ENCODE measurements around the gene MIDN. TPM values are rescaled to one million over a fixed set of nuclear protein-coding genes. Genes with fewer than 3 reads are reported as not detected.

MIDN gene
- polyA plus RNA-seq, 2 of the 4 experiments (the other 2 are of a cell fraction): 9.1 to 31.4 TPM

GRCh38 chr19:1231729-1232637 is 16.4 kb upstream of the MIDN start:
- FAIRE-seq (no peak), ATAC-seq (peak; percentile 35 to 52; a peak in 4 of 6 replicates), DNase-seq (ENCODE audit: low read depth in 1 of 2, low spot score in 1 of 2) (no peak)
- Histone ChIP-seq H3K4me3 (no peak overlapping the region), H3K4me2 (no peak overlapping the region), H3K9me3 (no peaks in the 10 kb centered on the region), H3K4me1 (peaks cover 25% of the 10 kb centered on the region; the same call in 2 of the 3 replicates), H3K27ac (peak overlapping the region in 1 of 2 experiments; percentile 43; a peak in 3 of 6 replicates)
- TF ChIP-seq RCOR1 (IDR thresholded peaks at IDR 0.05; ENCODE audit: low read depth, low read length) (no peak), KDM5A (IDR thresholded peaks at IDR 0.05) (no peak), SMC3 (IDR thresholded peaks at IDR 0.05) (no peak), FOSB (CRISPR knock-in tag; IDR thresholded peaks at IDR 0.05) (no peak), RAD21 (conservative IDR thresholded peaks at IDR 0.05 in 1 of 2, IDR thresholded peaks at IDR 0.05 in 1 of 2) (no peak), BHLHE40 (IDR thresholded peaks at IDR 0.05; ENCODE audit: low read depth, low read length) (no peak), GATA3 (IDR thresholded peaks at IDR 0.05; ENCODE audit: borderline replicate concordance) (no peak), KDM1A (IDR thresholded peaks at IDR 0.05; ENCODE audit: low read depth) (no peak)
- TF ChIP-seq, protein P1, sequence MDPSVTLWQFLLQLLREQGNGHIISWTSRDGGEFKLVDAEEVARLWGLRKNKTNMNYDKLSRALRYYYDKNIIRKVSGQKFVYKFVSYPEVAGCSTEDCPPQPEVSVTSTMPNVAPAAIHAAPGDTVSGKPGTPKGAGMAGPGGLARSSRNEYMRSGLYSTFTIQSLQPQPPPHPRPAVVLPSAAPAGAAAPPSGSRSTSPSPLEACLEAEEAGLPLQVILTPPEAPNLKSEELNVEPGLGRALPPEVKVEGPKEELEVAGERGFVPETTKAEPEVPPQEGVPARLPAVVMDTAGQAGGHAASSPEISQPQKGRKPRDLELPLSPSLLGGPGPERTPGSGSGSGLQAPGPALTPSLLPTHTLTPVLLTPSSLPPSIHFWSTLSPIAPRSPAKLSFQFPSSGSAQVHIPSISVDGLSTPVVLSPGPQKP (IDR thresholded peaks at IDR 0.05; ENCODE audit: low read depth, low read length): no peak
- CTCF ChIA-PET: interaction anchor here (0.8 to 4.2 kb wide), 3 partner anchors 10 to 233 kb away, joined by 3 to 26 read pairs (median 3); no protein-coding TSS in a partner anchor
- 57% methylated on average over 8 of the region's 15 CpGs for WGBS (ENCODE audit: missing lambda C conversion rate)
- POLR2A ChIA-PET: interaction anchor here (1.4 kb wide), 1 partner anchor 37 kb away, joined by 3 read pairs; no protein-coding TSS in a partner anchor

- ATAC-seq: peak; percentile 5 to 16; a peak in 4 of 6 replicates
- no peak overlapping the region for H3K4me2 ChIP-seq
- TF ChIP-seq GATA3 (IDR thresholded peaks at IDR 0.05; ENCODE audit: borderline replicate concordance) (no peak), CHD2 (IDR thresholded peaks at IDR 0.05; ENCODE audit: low read length, partially characterized antibody) (no peak)
- POLR2A ChIA-PET: interaction anchor here (1.4 kb wide), 1 partner anchor 36 kb away, joined by 3 read pairs; no protein-coding TSS in a partner anchor
- H3K4me3 ChIP-seq: no peak overlapping the region
- no peak for DNase-seq (ENCODE audit: low read depth in 1 of 2, low spot score in 1 of 2)
- CTCF ChIA-PET: interaction anchor here (0.9 to 4.2 kb wide), 2 partner anchors 11 to 233 kb away, joined by 3 to 26 read pairs; no protein-coding TSS in a partner anchor
- peaks cover 25% of the 10 kb centered on the region; the same call in 2 of the 3 replicates for H3K4me1 ChIP-seq
- FAIRE-seq: no peak
- no peaks in the 10 kb centered on the region for H3K9me3 ChIP-seq
- 52% methylated on average over 11 of the region's 15 CpGs for WGBS (ENCODE audit: missing lambda C conversion rate)
- peak overlapping the region in 1 of 2 experiments; percentile 43; a peak in 3 of 6 replicates for H3K27ac ChIP-seq
These were observed 15.7 kb upstream of the MIDN start for GRCh38 chr19:1232652-1233072.

DNA sequence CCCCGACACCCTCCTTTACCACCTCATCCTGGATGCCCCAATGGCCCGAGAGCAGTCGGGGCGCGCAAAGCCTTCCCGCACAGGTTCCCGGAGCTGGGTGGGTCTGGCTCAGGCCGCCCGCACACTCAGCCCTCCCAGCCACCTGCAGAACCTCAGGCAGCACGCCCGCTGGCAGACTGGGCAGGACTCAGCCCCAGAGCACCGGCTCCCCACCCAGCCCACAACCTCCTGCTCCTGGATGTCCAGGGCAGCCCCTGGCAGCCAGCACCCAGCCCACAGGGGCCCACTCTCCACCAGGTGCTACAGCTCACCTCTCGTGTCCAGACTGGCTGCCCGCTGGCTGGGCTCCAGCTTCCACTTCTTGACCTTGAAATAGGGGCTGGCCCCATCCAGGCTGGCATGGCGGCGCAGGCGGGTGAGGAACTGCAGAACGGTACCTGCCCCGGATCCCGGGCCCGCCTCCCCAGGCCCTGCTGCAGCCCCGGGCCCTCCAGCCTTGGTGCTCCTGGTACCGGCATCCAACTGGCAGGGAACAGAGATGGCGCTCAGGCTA is 15.2 kb upstream of the MIDN start:
- FAIRE-seq (no peak), ATAC-seq (no peak; a peak in 1 of 6 replicates), DNase-seq (ENCODE audit: low read depth in 1 of 2, low spot score in 1 of 2) (no peak)
- H3K27ac ChIP-seq: no peak overlapping the region
- peaks cover 25% of the 10 kb centered on the region; the same call in 2 of the 3 replicates for H3K4me1 ChIP-seq
- POLR2A ChIA-PET: interaction anchor here (0.6 to 1.4 kb wide), 2 partner anchors 36 to 1367 kb away, joined by 3 read pairs; no protein-coding TSS in a partner anchor
- no peak overlapping the region for H3K4me3 ChIP-seq
- no peaks in the 10 kb centered on the region for H3K9me3 ChIP-seq
- CTCF ChIA-PET: interaction anchor here (4.2 kb wide), 1 partner anchor 11 kb away, joined by 26 read pairs; no protein-coding TSS in a partner anchor
- no peak overlapping the region for H3K4me2 ChIP-seq
- WGBS (ENCODE audit: missing lambda C conversion rate): 100% methylated on average over 6 of the region's 24 CpGs
- TF ChIP-seq JUNB (IDR thresholded peaks at IDR 0.05) (no peak), KDM5A (IDR thresholded peaks at IDR 0.05) (no peak), FOXS1 (CRISPR knock-in tag; IDR thresholded peaks at IDR 0.05) (no peak), CBX8 (IDR thresholded peaks at IDR 0.05) (no peak), MAFK (IDR thresholded peaks at IDR 0.05; ENCODE audit: partially characterized antibody) (no peak), RAD21 (conservative IDR thresholded peaks at IDR 0.05 in 1 of 2, IDR thresholded peaks at IDR 0.05 in 1 of 2) (no peak), MAZ (IDR thresholded peaks at IDR 0.05; ENCODE audit: borderline replicate concordance, low read depth, low read length) (no peak), POLR2A (IDR thresholded peaks at IDR 0.05; ENCODE audit: low read length) (no peak), HOXA7 (CRISPR knock-in tag; IDR thresholded peaks at IDR 0.05) (no peak), REST (IDR thresholded peaks at IDR 0.05) (no peak), SREBF2 (IDR thresholded peaks at IDR 0.05) (no peak)
- TF ChIP-seq, protein P2, sequence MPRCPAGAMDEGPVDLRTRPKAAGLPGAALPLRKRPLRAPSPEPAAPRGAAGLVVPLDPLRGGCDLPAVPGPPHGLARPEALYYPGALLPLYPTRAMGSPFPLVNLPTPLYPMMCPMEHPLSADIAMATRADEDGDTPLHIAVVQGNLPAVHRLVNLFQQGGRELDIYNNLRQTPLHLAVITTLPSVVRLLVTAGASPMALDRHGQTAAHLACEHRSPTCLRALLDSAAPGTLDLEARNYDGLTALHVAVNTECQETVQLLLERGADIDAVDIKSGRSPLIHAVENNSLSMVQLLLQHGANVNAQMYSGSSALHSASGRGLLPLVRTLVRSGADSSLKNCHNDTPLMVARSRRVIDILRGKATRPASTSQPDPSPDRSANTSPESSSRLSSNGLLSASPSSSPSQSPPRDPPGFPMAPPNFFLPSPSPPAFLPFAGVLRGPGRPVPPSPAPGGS (IDR thresholded peaks at IDR 0.05): no peak

Data from A549 (cell line).